ENCODE data around the gene RELN. TPM values are rescaled to one million over a fixed set of nuclear protein-coding genes. Genes with fewer than 3 reads are reported as not detected.
"Not testable (repeated sequence)": the region's sequence is repeated elsewhere in the genome, so short reads cannot be mapped to it uniquely, and the experiment has no call there.

RELN gene
- total RNA-seq, 1 donor from 2014 or later = 0.44 TPM

DNA sequence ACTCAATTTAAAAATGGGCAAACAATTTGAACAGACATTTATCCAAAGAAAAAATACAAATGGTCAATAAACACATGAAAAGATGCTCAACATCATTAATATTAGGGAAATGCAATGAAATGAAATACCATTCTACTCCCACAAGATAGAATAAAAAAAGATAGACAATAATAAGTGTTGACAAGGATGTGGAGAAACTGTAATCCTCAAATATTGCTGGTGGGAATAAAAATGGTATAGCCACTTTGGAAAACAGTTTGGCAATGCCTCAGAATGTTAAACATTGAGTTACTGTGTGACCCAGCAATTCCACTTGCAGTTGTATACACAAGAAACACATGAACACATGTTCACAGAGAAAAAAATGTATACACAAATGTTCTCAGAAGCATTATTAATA, 197.6 kb downstream of the RELN start:
- H3K27me3 ChIP-seq (ENCODE audit: low read depth) = no peaks in the 10 kb centered on the region
- intact Hi-C loops (cut with micrococcal nuclease) = no loop called here
- peaks cover 16% of the 10 kb centered on the region for H3K9me3 ChIP-seq (replicated peaks)
- DNase-seq = no peak
- H3K4me1 ChIP-seq = no peaks in the 10 kb centered on the region
- TF ChIP-seq, protein P1, sequence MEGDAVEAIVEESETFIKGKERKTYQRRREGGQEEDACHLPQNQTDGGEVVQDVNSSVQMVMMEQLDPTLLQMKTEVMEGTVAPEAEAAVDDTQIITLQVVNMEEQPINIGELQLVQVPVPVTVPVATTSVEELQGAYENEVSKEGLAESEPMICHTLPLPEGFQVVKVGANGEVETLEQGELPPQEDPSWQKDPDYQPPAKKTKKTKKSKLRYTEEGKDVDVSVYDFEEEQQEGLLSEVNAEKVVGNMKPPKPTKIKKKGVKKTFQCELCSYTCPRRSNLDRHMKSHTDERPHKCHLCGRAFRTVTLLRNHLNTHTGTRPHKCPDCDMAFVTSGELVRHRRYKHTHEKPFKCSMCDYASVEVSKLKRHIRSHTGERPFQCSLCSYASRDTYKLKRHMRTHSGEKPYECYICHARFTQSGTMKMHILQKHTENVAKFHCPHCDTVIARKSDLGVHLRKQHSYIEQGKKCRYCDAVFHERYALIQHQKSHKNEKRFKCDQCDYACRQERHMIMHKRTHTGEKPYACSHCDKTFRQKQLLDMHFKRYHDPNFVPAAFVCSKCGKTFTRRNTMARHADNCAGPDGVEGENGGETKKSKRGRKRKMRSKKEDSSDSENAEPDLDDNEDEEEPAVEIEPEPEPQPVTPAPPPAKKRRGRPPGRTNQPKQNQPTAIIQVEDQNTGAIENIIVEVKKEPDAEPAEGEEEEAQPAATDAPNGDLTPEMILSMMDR (IDR thresholded peaks at IDR 0.05; ENCODE audit: borderline replicate concordance) = no peak
- H3K36me3 ChIP-seq = no peaks in the 10 kb centered on the region
- H3K4me3 ChIP-seq = no peak overlapping the region
- no peak overlapping the region for H3K27ac ChIP-seq (replicated peaks)

DNA sequence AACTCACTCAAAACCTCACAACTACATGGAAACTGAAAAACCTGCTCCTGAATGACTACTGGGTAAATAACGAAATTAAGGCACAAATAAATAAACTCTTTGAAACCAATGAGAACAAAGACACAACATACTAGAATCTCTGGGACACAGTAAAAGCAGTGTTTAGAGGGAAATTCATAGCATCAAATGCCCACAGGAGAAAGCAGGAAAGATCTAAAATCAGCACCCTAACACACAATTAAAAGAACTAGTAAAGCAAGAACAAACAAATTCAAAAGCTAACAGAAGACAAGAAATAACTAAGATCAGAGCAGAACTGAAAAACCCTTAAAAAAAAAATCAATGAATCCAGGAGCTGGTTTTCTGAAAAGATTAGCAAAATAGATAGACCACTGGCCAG, 202.4 kb downstream of the RELN start:
- H3K4me1 ChIP-seq; intact Hi-C loops (cut with micrococcal nuclease); H3K27me3 ChIP-seq (ENCODE audit: low read depth); H3K36me3 ChIP-seq; DNase-seq; H3K27ac ChIP-seq (replicated peaks); H3K4me3 ChIP-seq: not testable (repeated sequence)
- H3K9me3 ChIP-seq (replicated peaks) = peaks cover 17% of the 10 kb centered on the region

GRCh38 chr7:103784646-103785286, 204.7 kb downstream of the RELN start:
- Histone ChIP-seq H3K27me3 (ENCODE audit: low read depth) (peaks cover 5% of the 10 kb centered on the region), H3K36me3 (no peaks in the 10 kb centered on the region), H3K4me1 (no peaks in the 10 kb centered on the region), H3K27ac (replicated peaks) (no peak overlapping the region), H3K9me3 (replicated peaks) (peaks cover 6% of the 10 kb centered on the region), H3K4me3 (no peak overlapping the region)
- no peak for DNase-seq
- TF ChIP-seq, protein P1 (IDR thresholded peaks at IDR 0.05; ENCODE audit: borderline replicate concordance) = no peak
- intact Hi-C loops (cut with micrococcal nuclease) = no loop called here

DNA sequence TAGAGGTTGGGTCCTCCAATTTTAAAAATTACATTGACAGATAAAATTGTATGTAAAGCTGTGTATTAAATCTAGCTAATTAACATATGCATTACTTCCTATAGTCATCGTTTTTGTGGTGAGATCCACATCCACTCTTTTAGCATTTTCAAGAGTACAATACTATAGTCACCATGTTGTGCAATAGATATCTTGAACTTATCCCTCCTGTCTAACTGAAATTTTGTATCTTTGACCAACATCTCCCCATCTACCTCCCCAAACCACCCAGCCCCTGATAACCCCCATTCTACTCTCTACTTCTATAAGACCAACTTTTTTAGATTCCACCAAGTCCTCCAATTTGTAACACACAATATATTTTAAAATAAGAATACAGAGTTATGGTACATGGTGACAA, 208.0 kb downstream of the RELN start:
- intact Hi-C loops (cut with micrococcal nuclease) = no loop called here
- H3K27me3 ChIP-seq (ENCODE audit: low read depth) = peaks cover 5% of the 10 kb centered on the region
- DNase-seq = no peak
- H3K4me3 ChIP-seq = no peak overlapping the region
- TF ChIP-seq, protein P1 (IDR thresholded peaks at IDR 0.05; ENCODE audit: borderline replicate concordance) = no peak
- H3K4me1 ChIP-seq = no peaks in the 10 kb centered on the region
- no peak overlapping the region for H3K27ac ChIP-seq (replicated peaks)
- H3K36me3 ChIP-seq = no peaks in the 10 kb centered on the region
- H3K9me3 ChIP-seq (replicated peaks) = no peaks in the 10 kb centered on the region

GRCh38 chr7:103780561-103780960, 208.9 kb downstream of the RELN start:
- H3K27ac ChIP-seq (replicated peaks); DNase-seq; intact Hi-C loops (cut with micrococcal nuclease); H3K4me1 ChIP-seq; H3K36me3 ChIP-seq; H3K9me3 ChIP-seq (replicated peaks); H3K27me3 ChIP-seq (ENCODE audit: low read depth); H3K4me3 ChIP-seq: not testable (repeated sequence)

GRCh38 chr7:103777440-103777839, 212.0 kb downstream of the RELN start:
- Histone ChIP-seq H3K4me1 (no peaks in the 10 kb centered on the region), H3K4me3 (no peak overlapping the region), H3K36me3 (no peaks in the 10 kb centered on the region), H3K9me3 (replicated peaks) (no peaks in the 10 kb centered on the region), H3K27ac (replicated peaks) (no peak overlapping the region), H3K27me3 (ENCODE audit: low read depth) (peaks cover 5% of the 10 kb centered on the region)
- intact Hi-C loops (cut with micrococcal nuclease) = no loop called here
- no peak for DNase-seq
- TF ChIP-seq, protein P1 (IDR thresholded peaks at IDR 0.05; ENCODE audit: borderline replicate concordance) = no peak
